SK-N-SH treated with all-trans-retinoic acid at 6 μM for 48 hours (cell line): ENCODE data around the gene SMARCD1.

Experiments
- ATAC-seq: fragments of 200-7000 bp; cut with Tn5 transposase; 3 replicates; pipeline ENCODE4 v1.9.1; 2020; ENCODE audit warnings: mild to moderate bottlenecking, moderate library complexity
- ARNTL ChIP-seq: fragments of 450-650 bp; formaldehyde crosslinking; IDR thresholded peaks from 2 replicates; pipeline ENCODE4 v1.5.0; 2020; ENCODE audit warnings: low read depth, mild to moderate bottlenecking, moderate library complexity, borderline replicate concordance
- BACH2 ChIP-seq: fragments of 250-450 bp; sonication (Bioruptor Pico); IDR thresholded peaks from 2 replicates; pipeline ENCODE4 v1.9.0; 2021; ENCODE audit warnings: mild to moderate bottlenecking, borderline replicate concordance
- CREB5 ChIP-seq: fragments of 250-450 bp; sonication (Bioruptor Pico); IDR thresholded peaks from 2 replicates; pipeline ENCODE4 v1.5.1; 2020; ENCODE audit warnings: low read depth, mild to moderate bottlenecking, moderate library complexity
- CSDC2 ChIP-seq: fragments of 250-450 bp; sonication (Bioruptor Pico); IDR thresholded peaks from 2 replicates; pipeline ENCODE4 v1.5.0; 2020; ENCODE audit warnings: mild to moderate bottlenecking, moderate library complexity
- ESRRG ChIP-seq: fragments of 250-450 bp; sonication (Bioruptor Pico); IDR thresholded peaks from 2 replicates; pipeline ENCODE4 v1.6.1; 2021; ENCODE audit warnings: mild to moderate bottlenecking
- GLIS3 ChIP-seq: fragments of 250-450 bp; sonication (Bioruptor Pico); IDR thresholded peaks from 2 replicates; pipeline ENCODE4 v1.5.0; 2020; ENCODE audit warnings: mild to moderate bottlenecking, moderate library complexity
- ISL1 ChIP-seq: fragments of 250-450 bp; sonication (Bioruptor Pico); IDR thresholded peaks from 2 replicates; pipeline ENCODE4 v2.1.2; 2022; ENCODE audit warnings: mild to moderate bottlenecking, moderate library complexity
- OSR1 ChIP-seq: fragments of 250-450 bp; sonication (Bioruptor Pico); IDR thresholded peaks from 2 replicates; pipeline ENCODE4 v1.8.0; 2022; ENCODE audit warnings: moderate library complexity, mild to moderate bottlenecking, inconsistent platforms
- POU6F1 ChIP-seq: fragments of 250-450 bp; sonication (Bioruptor Pico); IDR thresholded peaks from 2 replicates; pipeline ENCODE4 v1.8.0; 2021; ENCODE audit warnings: low read depth, mild to moderate bottlenecking, moderate library complexity, borderline replicate concordance
- PPARA ChIP-seq: fragments of 250-450 bp; sonication (Bioruptor Pico); IDR thresholded peaks from 2 replicates; pipeline ENCODE4 v1.5.0; 2020; ENCODE audit warnings: mild to moderate bottlenecking, borderline replicate concordance
- RARB ChIP-seq: fragments of 250-450 bp; sonication (Bioruptor Pico); IDR thresholded peaks from 2 replicates; pipeline ENCODE4 v1.8.0; 2021; ENCODE audit warnings: mild to moderate bottlenecking, moderate library complexity
- SNAI2 ChIP-seq: fragments of 250-450 bp; sonication (Bioruptor Pico); IDR thresholded peaks from 2 replicates; pipeline ENCODE4 v1.5.0; 2020; ENCODE audit warnings: mild to moderate bottlenecking, moderate library complexity
- TOX ChIP-seq: fragments of 250-450 bp; sonication (Bioruptor Pico); IDR thresholded peaks from 2 replicates; pipeline ENCODE4 v1.8.0; 2021; ENCODE audit warnings: mild to moderate bottlenecking, moderate library complexity, borderline replicate concordance
- TSHZ2 ChIP-seq: fragments of 250-450 bp; sonication (Bioruptor Pico); IDR thresholded peaks from 2 replicates; pipeline ENCODE4 v1.5.0; 2020; ENCODE audit warnings: mild to moderate bottlenecking, moderate library complexity
- ZFP3 ChIP-seq: fragments of 250-450 bp; sonication (Bioruptor Pico); IDR thresholded peaks from 2 replicates; pipeline ENCODE4 v1.5.0; 2020; ENCODE audit warnings: mild to moderate bottlenecking, moderate library complexity
- ZFP30 ChIP-seq: fragments of 450-650 bp; formaldehyde crosslinking; IDR thresholded peaks from 2 replicates; pipeline ENCODE4 v1.5.0; 2022; ENCODE audit warnings: mild to moderate bottlenecking, moderate library complexity
- ZNF565 ChIP-seq: fragments of 450-650 bp; formaldehyde crosslinking; conservative IDR thresholded peaks from 2 replicates; pipeline ENCODE4 v1.5.0; 2020; ENCODE audit warnings: low read depth, mild to moderate bottlenecking, moderate library complexity
- ZNF70 ChIP-seq: fragments of 450-650 bp; formaldehyde crosslinking; IDR thresholded peaks from 2 replicates; pipeline ENCODE4 v1.5.0; 2020; ENCODE audit warnings: mild to moderate bottlenecking, moderate library complexity

Gene SMARCD1

GRCh38 chr12:50077099-50077498 lies 8.0 kb upstream of the SMARCD1 start (continued):
- no peak for TF ChIP-seq TSHZ2 (CRISPR knock-in tag)
- no peak for TF ChIP-seq TOX
- TF ChIP-seq RARB (CRISPR knock-in tag) = no peak
- no peak for TF ChIP-seq POU6F1 (CRISPR knock-in tag)
- no peak for TF ChIP-seq OSR1 (CRISPR knock-in tag)

DNA sequence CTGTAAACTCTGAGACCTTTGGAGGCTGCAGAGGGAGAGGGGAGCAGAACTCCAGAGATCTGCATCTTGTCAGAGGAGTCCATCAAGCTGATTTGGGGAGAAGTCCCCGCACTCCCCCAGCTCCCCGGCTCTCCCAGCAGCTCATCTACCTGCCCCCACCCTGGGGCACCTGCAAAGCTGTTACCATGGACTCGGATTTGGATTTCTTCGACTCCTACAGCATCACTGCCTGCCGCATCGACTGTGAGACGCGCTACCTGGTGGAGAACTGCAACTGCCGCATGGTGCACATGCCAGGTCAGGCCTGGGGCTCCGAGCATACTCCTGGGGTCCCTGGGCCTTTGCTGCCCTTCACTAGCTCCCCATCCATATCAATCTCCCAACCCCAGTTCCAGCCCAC lies 6.9 kb upstream of the SMARCD1 start:
- TF ChIP-seq ESRRG (CRISPR knock-in tag) (no peak), ZNF565 (no peak), PPARA (CRISPR knock-in tag) (no peak), ZFP3 (CRISPR knock-in tag) (no peak), GLIS3 (CRISPR knock-in tag) (no peak), SNAI2 (CRISPR knock-in tag) (no peak), ZFP30 (CRISPR knock-in tag) (no peak), ZNF70 (CRISPR knock-in tag) (no peak), TSHZ2 (CRISPR knock-in tag) (no peak), POU6F1 (CRISPR knock-in tag) (no peak), OSR1 (CRISPR knock-in tag) (no peak)
- no peak for ATAC-seq

- TF ChIP-seq ZNF70 (CRISPR knock-in tag) = no peak
- TF ChIP-seq TOX = no peak
- no peak for TF ChIP-seq ARNTL (CRISPR knock-in tag)
- TF ChIP-seq TSHZ2 (CRISPR knock-in tag) = no peak
- TF ChIP-seq BACH2 (CRISPR knock-in tag) = no peak
- no peak for TF ChIP-seq RARB (CRISPR knock-in tag)
- TF ChIP-seq ISL1 (CRISPR knock-in tag) = no peak
- TF ChIP-seq CSDC2 (CRISPR knock-in tag) = no peak
- TF ChIP-seq PPARA (CRISPR knock-in tag) = no peak
- TF ChIP-seq SNAI2 (CRISPR knock-in tag) = no peak
- TF ChIP-seq GLIS3 (CRISPR knock-in tag) = no peak
- TF ChIP-seq POU6F1 (CRISPR knock-in tag) = no peak
- TF ChIP-seq CREB5 (CRISPR knock-in tag) = no peak
- TF ChIP-seq, all 23 proteins: peak for 0
- no peak for ATAC-seq
These were observed 5.4 kb upstream of the SMARCD1 start for GRCh38 chr12:50079771-50080170.
